ENCODE results near the gene KCTD3.

GRCh38 chr1:215526147-215526845, 40.8 kb upstream of the KCTD3 start:
- TF ChIP-seq CTCF (IDR thresholded peaks at IDR 0.05) (peak in 1 of 3 donors; percentile 48), POLR2A (IDR thresholded peaks at IDR 0.05) (no peak)

Data from lower leg skin (tissue), 3 donors.